ENCODE measurements around the gene RNF208.

Gene RNF208

GRCh38 chr9:137214620-137215019 is 7.4 kb downstream of the RNF208 start:
- DNase-seq (ENCODE audit: low read depth in 2 of 2): no peak

GRCh38 chr9:137213160-137214060 is 8.6 kb downstream of the RNF208 start:
- DNase-seq (ENCODE audit: low read depth in 2 of 2): no peak

- no peak for DNase-seq (ENCODE audit: low read depth in 2 of 2)
Observed at GRCh38 chr9:137212520-137212919, 9.5 kb downstream of the RNF208 start.

- no peak for DNase-seq (ENCODE audit: low read depth in 2 of 2)
Observed at GRCh38 chr9:137211532-137211931, 10.5 kb downstream of the RNF208 start.

- DNase-seq (ENCODE audit: low read depth in 2 of 2): no peak
Observed at GRCh38 chr9:137206602-137207001, 15.4 kb downstream of the RNF208 start.

GRCh38 chr9:137205126-137206069 is 16.6 kb downstream of the RNF208 start, which contains the start of the genes NDOR1 and TMEM203:
TSS of gene NDOR1 (plus strand) at chr9:137205700. CDS start at chr9:137205778, 78 bp downstream.
TSS of gene TMEM203 (minus strand) at chr9:137205648. CDS start at chr9:137205414, 234 bp downstream.
- DNase-seq (ENCODE audit: low read depth in 2 of 2): peak; percentile 93 to 94

- no peak for DNase-seq (ENCODE audit: low read depth in 2 of 2)
Observed at GRCh38 chr9:137204731-137205125, 17.3 kb downstream of the RNF208 start.

- DNase-seq (ENCODE audit: low read depth in 2 of 2): no peak
Observed at GRCh38 chr9:137202966-137203365, 19.1 kb downstream of the RNF208 start.

- DNase-seq (ENCODE audit: low read depth in 2 of 2): no peak
Observed at GRCh38 chr9:137201205-137201868, 20.7 kb downstream of the RNF208 start.

- DNase-seq (ENCODE audit: low read depth in 2 of 2): peak; percentile 96 to 99
Observed at GRCh38 chr9:137200311-137201204, 21.5 kb downstream of the RNF208 start, which contains the start of gene TPRN. TSS of gene TPRN (minus strand) at chr9:137200741. CDS start at chr9:137200711, 30 bp downstream.

GRCh38 chr9:137199411-137200121 is 22.5 kb downstream of the RNF208 start:
- no peak for DNase-seq (ENCODE audit: low read depth in 2 of 2)

- no peak for DNase-seq (ENCODE audit: low read depth in 2 of 2)
Observed at GRCh38 chr9:137198902-137199283, 23.1 kb downstream of the RNF208 start.

GRCh38 chr9:137198051-137198901 is 23.8 kb downstream of the RNF208 start:
- no peak for DNase-seq (ENCODE audit: low read depth in 2 of 2)

- DNase-seq (ENCODE audit: low read depth in 2 of 2): no peak
Observed at GRCh38 chr9:137195525-137196220, 26.4 kb downstream of the RNF208 start.

- DNase-seq (ENCODE audit: low read depth in 2 of 2): no peak
Observed at GRCh38 chr9:137194909-137195308, 27.1 kb downstream of the RNF208 start.

- DNase-seq (ENCODE audit: low read depth in 2 of 2): no peak
Observed at GRCh38 chr9:137194388-137194787, 27.7 kb downstream of the RNF208 start.

GRCh38 chr9:137193771-137194170 is 28.3 kb downstream of the RNF208 start:
- no peak for DNase-seq (ENCODE audit: low read depth in 2 of 2)

GRCh38 chr9:137192859-137193258 is 29.2 kb downstream of the RNF208 start:
- no peak for DNase-seq (ENCODE audit: low read depth in 2 of 2)
